CD4-positive, alpha-beta T cell treated with Interleukin-15 for 4 hours (primary cell): ENCODE results near the gene KCNMB2.
"Not testable (repeated sequence)": the region's sequence is repeated elsewhere in the genome, so short reads cannot be mapped to it uniquely, and the experiment has no call there.

Experiments used
- DNase-seq: peaks from one replicate; pipeline ENCODE4 v3.0.0-alpha.2; 2020; ENCODE audit warnings: low spot score

KCNMB2 gene

GRCh38 chr3:178536211-178537079, at the start of gene KCNMB2:
Gene KCNMB2, plus strand, starts transcription at chr3:178536436.
- DNase-seq: no peak

DNA sequence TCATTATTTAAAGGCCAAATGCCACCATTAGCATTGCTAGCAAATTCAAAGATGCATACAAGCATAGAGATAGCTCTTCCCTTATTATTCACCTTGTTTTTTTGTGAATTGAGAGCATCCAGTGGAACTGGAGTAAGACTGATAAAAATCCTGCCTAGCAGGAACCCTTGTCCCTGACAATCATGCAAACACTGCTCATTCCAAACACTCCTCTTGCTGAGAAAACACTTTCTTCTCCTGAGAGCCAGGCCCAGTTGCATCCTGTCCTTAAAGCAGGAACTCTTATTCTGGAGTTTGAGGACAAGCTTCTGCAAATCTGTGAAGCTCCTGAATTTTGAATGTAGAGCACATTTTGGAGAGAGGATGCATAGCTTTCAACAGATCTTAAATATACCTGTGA, 49.3 kb upstream of the KCNMB2 start:
- no peak for DNase-seq

- DNase-seq: no peak
Observed at GRCh38 chr3:178487752-178488151, 48.5 kb upstream of the KCNMB2 start.

DNA sequence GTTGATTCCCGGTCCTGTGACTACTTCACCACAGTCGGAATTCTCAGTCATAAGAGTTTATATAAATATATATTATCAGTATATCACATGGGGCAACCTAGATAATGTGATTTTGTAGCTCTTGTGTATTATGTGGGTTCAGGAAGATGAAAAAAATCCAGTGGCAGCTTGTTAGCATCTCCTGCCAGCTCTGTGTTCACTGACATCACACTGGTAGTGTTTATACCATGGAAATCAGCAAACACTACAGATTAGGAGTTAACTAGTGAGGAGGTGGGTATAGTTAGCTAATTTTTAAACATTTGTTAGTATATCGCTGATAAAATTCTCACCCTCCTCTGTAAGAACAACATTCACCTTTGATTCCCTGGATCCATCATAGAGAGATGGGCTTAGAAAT, 44.5 kb upstream of the KCNMB2 start:
- DNase-seq: no peak

GRCh38 chr3:178492491-178492890, 43.7 kb upstream of the KCNMB2 start:
- no peak for DNase-seq

DNA sequence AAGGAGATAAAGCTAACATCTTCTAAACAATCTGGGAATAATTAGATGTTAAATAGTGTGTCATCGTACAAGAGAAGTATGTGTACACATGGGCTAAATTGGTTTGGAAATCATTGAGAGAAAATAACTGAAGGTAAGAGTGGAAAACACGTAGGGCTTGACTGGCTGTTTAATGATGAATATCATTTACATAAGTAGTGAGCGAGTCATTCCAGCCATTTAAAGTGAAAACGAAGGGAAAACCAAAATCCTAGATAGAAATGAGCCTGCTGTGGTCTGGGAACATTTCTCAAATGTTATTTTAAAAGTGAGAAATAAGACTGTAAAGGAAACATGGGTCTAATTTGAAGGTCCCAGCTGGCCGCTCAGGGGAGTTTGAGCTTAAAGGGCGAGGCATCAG, 41.9 kb upstream of the KCNMB2 start:
- no peak for DNase-seq

DNA sequence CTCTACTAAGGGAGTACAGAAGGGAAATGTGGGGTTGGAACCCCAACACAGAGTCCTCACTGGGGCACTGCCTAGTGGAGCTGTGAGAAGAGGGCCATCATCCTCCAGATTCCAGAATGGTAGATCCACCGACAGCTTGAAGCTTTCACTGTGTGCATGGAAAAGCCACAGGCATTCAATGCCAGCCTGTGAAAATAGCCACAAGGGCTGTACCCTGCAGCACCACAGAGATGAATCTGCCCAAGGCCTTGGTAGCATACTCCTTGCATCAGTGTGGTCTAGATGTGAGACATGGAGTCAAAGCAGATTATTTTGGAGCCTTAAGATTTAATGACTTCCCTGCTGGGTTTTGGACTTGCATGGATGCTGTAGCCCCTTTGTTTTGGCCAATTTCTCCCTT, 39.3 kb upstream of the KCNMB2 start:
- DNase-seq: no peak

- DNase-seq: no peak
Observed at GRCh38 chr3:178498871-178499270, 37.4 kb upstream of the KCNMB2 start.

DNA sequence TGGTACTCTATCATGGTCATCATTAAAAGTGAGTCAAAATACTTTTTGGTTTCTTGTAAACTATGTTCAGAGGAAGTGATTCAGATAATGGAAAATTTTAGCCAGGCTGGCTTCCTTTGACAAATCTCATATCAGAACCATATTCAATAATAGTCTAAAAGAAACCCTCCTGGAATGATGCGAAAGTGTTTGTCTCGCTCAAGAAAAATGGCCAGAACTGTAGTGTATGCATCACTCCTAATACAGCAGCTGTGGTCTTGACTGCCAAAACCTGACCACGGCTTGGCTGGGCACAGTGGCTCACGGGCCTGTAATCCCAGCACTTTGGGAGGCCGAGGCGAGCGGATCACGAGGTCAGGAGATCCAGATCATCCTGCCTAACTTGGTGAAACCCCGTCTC, 35.6 kb upstream of the KCNMB2 start:
- no peak for DNase-seq

- no peak for DNase-seq
Observed at GRCh38 chr3:178504128-178504527, 32.1 kb upstream of the KCNMB2 start.

DNA sequence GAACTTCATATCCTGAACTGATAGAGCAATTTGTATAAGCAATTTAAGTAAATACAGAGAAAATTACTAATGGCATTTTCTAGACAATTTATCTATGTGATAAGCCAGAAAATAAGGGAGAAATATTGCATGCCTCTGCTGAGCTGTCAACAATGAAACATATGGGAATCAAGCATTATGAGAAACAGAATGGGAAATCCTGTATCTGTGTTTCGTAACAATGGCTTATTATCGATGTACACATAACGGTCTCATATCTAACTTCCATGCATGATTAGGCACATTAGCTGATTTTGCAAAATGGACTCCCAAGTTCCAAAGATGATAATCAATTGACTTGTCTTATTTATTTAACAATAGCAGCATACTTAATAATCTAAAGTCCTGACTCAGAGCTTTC, 30.4 kb upstream of the KCNMB2 start:
- no peak for DNase-seq

GRCh38 chr3:178507507-178508442, 28.5 kb upstream of the KCNMB2 start:
- no peak for DNase-seq

DNA sequence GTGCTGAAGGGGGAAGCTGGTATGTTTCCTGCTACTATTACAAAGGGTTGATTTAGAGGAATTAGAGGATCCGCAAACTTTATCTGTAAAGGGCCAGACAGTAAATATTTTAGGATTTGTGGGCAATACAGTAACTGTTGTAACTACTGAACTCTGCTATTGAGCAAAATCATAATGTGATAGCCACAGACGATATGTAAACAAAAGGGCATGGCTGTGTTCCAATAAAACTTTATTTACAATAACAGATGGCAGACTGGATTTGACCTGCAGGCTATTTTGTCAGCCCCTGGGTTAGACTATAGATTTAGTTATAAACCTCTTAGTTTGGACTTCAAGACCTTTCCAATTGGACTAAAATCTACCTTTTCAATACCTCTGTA, 27.8 kb upstream of the KCNMB2 start:
- DNase-seq: no peak

GRCh38 chr3:178510496-178510895, 25.7 kb upstream of the KCNMB2 start:
- DNase-seq: no peak

GRCh38 chr3:178512647-178513046, 23.6 kb upstream of the KCNMB2 start:
- no peak for DNase-seq

DNA sequence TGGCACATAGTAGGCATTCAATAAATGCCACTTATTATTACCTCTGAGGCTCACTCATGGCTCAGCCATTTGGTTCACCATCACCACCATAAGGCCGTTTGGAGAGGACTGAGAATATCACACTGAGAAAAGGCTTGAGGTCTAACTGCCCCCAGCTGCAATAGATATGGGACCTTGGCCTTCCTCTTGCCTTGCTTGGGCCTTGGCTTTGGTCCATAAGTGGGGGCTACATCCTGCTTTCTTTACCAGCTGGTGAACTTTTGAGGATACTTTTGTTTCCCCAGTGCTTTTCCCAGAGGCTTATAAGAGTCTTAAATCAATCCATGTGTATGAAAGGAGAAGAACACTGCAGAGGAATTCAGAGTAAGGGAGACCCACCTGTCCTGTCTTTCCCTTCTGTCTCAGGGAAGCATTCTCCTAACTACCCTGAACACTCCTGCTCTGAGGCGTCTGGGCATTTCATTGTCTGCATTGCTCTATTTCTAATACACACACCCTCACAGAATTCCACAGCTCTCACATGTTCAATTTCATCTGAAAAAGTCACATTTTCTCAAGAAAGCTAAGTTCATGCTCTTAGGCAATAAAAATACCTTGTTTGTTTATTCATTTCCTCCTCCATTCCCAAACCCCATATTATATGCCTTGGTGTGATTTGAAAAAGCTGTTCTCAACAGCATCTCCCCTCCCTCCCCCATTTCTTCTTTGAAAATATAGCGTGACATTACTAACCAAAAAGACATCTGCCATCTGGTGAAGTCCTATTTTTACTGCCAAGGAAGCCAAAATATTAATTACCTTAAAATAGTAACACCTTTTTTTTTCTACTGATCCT, 22.5 kb upstream of the KCNMB2 start:
- DNase-seq: no peak

- DNase-seq: no peak
Observed at GRCh38 chr3:178514401-178514800, 21.8 kb upstream of the KCNMB2 start.

- not testable (repeated sequence) for DNase-seq
Observed at GRCh38 chr3:178515076-178515744, 21.0 kb upstream of the KCNMB2 start.

- no peak for DNase-seq
Observed at GRCh38 chr3:178517665-178518334, 18.4 kb upstream of the KCNMB2 start.

DNA sequence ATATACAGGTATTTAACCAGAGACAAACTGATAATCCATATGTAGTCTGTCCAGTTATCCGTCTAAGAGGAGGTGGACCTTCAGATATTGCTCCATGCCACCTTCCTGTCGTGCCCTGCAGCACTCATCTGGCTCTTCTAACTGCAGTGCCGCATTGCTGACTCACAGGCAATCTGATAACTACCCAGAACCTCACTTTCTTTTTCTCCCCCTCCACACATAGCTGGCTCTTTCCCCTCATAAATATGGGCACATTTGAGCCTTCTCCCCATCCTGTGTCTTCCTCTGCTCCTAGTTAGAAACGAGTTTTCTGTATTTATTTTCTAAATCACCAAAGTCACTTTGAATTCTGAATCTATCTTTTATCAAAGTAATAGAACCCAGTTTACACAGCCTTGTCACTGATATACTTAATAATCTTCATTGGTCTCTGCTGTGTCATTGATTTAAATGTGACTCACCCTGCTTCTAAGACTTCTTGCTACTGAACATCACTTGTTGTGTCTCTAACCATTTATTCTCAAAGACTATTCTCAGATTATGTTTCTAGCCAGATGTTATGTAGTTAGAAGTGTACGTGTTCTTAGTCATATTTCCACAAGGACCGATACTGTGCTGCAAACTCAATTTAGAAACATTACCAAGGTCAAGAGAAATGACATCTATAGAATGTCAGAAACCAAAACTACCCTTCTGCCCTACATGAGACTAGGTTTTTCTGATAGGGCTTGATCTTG, 17.4 kb upstream of the KCNMB2 start:
- no peak for DNase-seq
